K562 (cell line): ENCODE results near the gene HMBS. TPM values are rescaled to one million over a fixed set of nuclear protein-coding genes. Genes with fewer than 3 reads are reported as not detected.

ENCODE experiments used
- ADNP ChIP-seq: fragments of 200-800 bp; sonication (Bioruptor generic); IDR thresholded peaks from 2 replicates; pipeline ENCODE4 v1.6.1; 2016; ENCODE audit warnings: missing genetic modification characterization, missing compliant biosample characterization
- CEBPB ChIP-seq: fragments of 450-650 bp; IDR thresholded peaks from 2 replicates; pipeline ENCODE4 v1.6.1; 2016; ENCODE audit warnings: missing genetic modification characterization, missing compliant biosample characterization
- CLOCK ChIP-seq: fragments of 250-450 bp; sonication (Bioruptor Pico); IDR thresholded peaks from 2 replicates; pipeline ENCODE4 v1.4.0; 2020; ENCODE audit warnings: mild to moderate bottlenecking, moderate library complexity, borderline replicate concordance
- MAZ ChIP-seq, 2 experiments: fragments of 450-650 bp in 1 of 2; sonication (generic) in 1 of 2; formaldehyde crosslinking; IDR thresholded peaks in 1 of 2; conservative IDR thresholded peaks in 1 of 2; 2 replicates each; pipeline versions ENCODE4 v1.4.0 to v1.5.0; 2020; ENCODE audit warnings: mild to moderate bottlenecking in 1 of 2, missing genetic modification reagents in 1 of 2
- NR3C1 ChIP-seq: sonication (generic); formaldehyde crosslinking; IDR thresholded peaks from 2 replicates; pipeline ENCODE4 v1.8.1; 2022; ENCODE audit warnings: missing genetic modification reagents
- POLR2A ChIP-seq: fragments of 450-650 bp; conservative IDR thresholded peaks from 2 replicates; pipeline ENCODE4 v1.6.1; 2016
- SMARCE1 ChIP-seq: fragments of 450-650 bp; IDR thresholded peaks from 2 replicates; pipeline ENCODE4 v1.7.1; 2016; ENCODE audit warnings: mild to moderate bottlenecking
- SUPT5H ChIP-seq: fragments of 450-650 bp; IDR thresholded peaks from 2 replicates; pipeline ENCODE4 v1.6.1; 2016
- ZNF184 ChIP-seq: sonication (generic); formaldehyde crosslinking; IDR thresholded peaks from 2 replicates; pipeline ENCODE4 v1.5.0; 2020; ENCODE audit warnings: missing genetic modification reagents
- ZNF217 ChIP-seq: sonication (generic); formaldehyde crosslinking; IDR thresholded peaks from 2 replicates; pipeline ENCODE4 v1.8.0; 2022; ENCODE audit warnings: mild to moderate bottlenecking, missing genetic modification reagents
- polyA plus RNA-seq, 8 experiments: library from polyadenylated mRNA; depleted of rRNA in 4 of 8; stranded (reverse) in 5 of 8; unstranded in 3 of 8; fragments of >200 nt; fragmentation: Nextera tagmentation in 2 of 8; fragmentation: Illumina TruSeq in 1 of 8; extraction: Ambion mirVana in 2 of 8; extraction: Trizol in 1 of 8; gene quantifications; 2 replicates each; pipeline versions ENCODE4 v1.2.1 to v1.2.3, GENCODE V29; 2011 to 2014; ENCODE audit warnings: inconsistent platforms in 1 of 8, missing spikeins in 1 of 8
- total RNA-seq, 7 experiments: library from RNA; depleted of rRNA in 6 of 7; stranded (reverse); fragments of >200 nt in 6 of 7; fragmentation: Illumina TruSeq in 2 of 7; extraction: Trizol in 2 of 7; gene quantifications; 2 replicates each; pipeline versions ENCODE4 v1.2.1 to v1.2.3, GENCODE V29; 2011 to 2021; ENCODE audit warnings: low replicate concordance in 1 of 7
- TF ChIP-seq, protein P1 (sequence below): sonication (generic); formaldehyde crosslinking; IDR thresholded peaks from 2 replicates; pipeline ENCODE4 v1.8.0; 2022; ENCODE audit warnings: mild to moderate bottlenecking, missing genetic modification reagents
- TF ChIP-seq, protein P2 (sequence below), 2 experiments: fragments of 450-650 bp; formaldehyde crosslinking in 1 of 2; IDR thresholded peaks; 2 replicates each; pipeline versions ENCODE4 v1.4.0 to v1.6.1; 2014 to 2020; ENCODE audit warnings: mild to moderate bottlenecking in 2 of 2, borderline replicate concordance in 1 of 2, low read depth in 1 of 2

Gene HMBS
- total and polyA plus RNA-seq, 9 of the 15 experiments (the other 6 are each of a cell fraction or from before 2014, with no cell fraction given): 56.9 to 385 (median 286) TPM

DNA sequence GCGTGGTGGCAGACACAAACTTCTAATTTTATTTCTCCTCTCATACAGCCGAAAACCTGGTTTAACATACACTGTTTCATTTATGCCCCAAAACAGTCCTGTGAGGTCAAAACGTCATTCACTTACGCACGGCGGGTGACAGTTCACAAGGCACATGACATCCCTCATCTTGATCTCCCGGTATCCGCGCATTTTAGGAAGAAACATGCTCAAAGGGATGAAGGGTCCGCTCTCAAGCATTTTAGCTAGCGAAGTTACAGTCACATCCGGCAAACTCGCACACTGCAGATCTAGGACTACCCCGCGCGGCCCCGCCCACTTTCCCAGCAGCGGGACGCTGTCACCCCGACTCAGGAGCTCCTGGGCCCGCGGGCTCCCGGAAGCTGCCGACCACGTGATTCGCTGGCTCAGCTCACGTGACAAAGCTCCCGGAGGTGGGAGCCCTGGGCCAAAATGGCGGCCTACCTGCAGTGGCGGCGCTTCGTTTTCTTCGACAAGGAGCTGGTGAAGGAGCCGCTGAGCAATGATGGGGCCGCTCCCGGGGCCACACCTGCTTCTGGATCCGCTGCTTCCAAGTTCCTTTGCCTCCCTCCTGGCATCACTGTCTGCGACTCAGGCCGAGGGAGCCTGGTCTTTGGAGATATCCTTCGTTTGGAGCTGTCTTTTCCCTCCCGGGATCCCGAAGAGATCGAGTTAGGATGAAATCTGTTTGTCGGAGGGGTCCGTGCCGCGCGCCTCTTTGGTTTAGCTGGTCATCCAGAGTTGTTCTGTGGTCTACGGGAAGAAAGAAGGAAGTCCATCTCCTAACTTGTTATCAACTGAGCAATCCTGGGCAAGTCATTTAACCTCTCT is 17.1 kb upstream of the HMBS start, which contains the start of gene VPS11 (continued):
- TF ChIP-seq, protein P1, sequence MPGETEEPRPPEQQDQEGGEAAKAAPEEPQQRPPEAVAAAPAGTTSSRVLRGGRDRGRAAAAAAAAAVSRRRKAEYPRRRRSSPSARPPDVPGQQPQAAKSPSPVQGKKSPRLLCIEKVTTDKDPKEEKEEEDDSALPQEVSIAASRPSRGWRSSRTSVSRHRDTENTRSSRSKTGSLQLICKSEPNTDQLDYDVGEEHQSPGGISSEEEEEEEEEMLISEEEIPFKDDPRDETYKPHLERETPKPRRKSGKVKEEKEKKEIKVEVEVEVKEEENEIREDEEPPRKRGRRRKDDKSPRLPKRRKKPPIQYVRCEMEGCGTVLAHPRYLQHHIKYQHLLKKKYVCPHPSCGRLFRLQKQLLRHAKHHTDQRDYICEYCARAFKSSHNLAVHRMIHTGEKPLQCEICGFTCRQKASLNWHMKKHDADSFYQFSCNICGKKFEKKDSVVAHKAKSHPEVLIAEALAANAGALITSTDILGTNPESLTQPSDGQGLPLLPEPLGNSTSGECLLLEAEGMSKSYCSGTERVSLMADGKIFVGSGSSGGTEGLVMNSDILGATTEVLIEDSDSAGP: no peak
- TF ChIP-seq ZNF217 (no peak), POLR2A (peak; percentile 80), CEBPB (no peak), NR3C1 (CRISPR knock-in tag) (no peak), ZNF184 (CRISPR knock-in tag) (no peak), MAZ (CRISPR knock-in tag; conservative IDR thresholded peaks at IDR 0.05 in 1 of 2, IDR thresholded peaks at IDR 0.05 in 1 of 2) (peak; percentile 46 to 49; a peak in 3 of 4 replicates), ADNP (tag) (no peak), CLOCK (CRISPR knock-in tag) (0 out of 2 replicates have a peak, but pooled peaks have one; percentile 31), SMARCE1 (no peak; the same call in 1 of the 2 replicates), SUPT5H (peak; percentile 63)
- TF ChIP-seq, protein P2, sequence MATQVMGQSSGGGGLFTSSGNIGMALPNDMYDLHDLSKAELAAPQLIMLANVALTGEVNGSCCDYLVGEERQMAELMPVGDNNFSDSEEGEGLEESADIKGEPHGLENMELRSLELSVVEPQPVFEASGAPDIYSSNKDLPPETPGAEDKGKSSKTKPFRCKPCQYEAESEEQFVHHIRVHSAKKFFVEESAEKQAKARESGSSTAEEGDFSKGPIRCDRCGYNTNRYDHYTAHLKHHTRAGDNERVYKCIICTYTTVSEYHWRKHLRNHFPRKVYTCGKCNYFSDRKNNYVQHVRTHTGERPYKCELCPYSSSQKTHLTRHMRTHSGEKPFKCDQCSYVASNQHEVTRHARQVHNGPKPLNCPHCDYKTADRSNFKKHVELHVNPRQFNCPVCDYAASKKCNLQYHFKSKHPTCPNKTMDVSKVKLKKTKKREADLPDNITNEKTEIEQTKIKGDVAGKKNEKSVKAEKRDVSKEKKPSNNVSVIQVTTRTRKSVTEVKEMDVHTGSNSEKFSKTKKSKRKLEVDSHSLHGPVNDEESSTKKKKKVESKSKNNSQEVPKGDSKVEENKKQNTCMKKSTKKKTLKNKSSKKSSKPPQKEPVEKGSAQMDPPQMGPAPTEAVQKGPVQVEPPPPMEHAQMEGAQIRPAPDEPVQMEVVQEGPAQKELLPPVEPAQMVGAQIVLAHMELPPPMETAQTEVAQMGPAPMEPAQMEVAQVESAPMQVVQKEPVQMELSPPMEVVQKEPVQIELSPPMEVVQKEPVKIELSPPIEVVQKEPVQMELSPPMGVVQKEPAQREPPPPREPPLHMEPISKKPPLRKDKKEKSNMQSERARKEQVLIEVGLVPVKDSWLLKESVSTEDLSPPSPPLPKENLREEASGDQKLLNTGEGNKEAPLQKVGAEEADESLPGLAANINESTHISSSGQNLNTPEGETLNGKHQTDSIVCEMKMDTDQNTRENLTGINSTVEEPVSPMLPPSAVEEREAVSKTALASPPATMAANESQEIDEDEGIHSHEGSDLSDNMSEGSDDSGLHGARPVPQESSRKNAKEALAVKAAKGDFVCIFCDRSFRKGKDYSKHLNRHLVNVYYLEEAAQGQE (IDR thresholded peaks at IDR 0.05; ENCODE audit: borderline replicate concordance): peak; percentile 97
- TF ChIP-seq, protein P2 (CRISPR knock-in tag; IDR thresholded peaks at IDR 0.05; ENCODE audit: low read depth): no peak
